Amniotic epithelial cell (primary cell): ENCODE measurements around the gene POLR2H.
A peak's percentile ranks its signal among the peaks of the same experiment; 100 is the strongest.
"Not testable (repeated sequence)": the region's sequence is repeated elsewhere in the genome, so short reads cannot be mapped to it uniquely, and the experiment has no call there.

ENCODE experiments used
- DNase-seq: peaks from one replicate; pipeline ENCODE4 v3.0.0-alpha.2; 2010; ENCODE audit warnings: low read depth

POLR2H gene

DNA sequence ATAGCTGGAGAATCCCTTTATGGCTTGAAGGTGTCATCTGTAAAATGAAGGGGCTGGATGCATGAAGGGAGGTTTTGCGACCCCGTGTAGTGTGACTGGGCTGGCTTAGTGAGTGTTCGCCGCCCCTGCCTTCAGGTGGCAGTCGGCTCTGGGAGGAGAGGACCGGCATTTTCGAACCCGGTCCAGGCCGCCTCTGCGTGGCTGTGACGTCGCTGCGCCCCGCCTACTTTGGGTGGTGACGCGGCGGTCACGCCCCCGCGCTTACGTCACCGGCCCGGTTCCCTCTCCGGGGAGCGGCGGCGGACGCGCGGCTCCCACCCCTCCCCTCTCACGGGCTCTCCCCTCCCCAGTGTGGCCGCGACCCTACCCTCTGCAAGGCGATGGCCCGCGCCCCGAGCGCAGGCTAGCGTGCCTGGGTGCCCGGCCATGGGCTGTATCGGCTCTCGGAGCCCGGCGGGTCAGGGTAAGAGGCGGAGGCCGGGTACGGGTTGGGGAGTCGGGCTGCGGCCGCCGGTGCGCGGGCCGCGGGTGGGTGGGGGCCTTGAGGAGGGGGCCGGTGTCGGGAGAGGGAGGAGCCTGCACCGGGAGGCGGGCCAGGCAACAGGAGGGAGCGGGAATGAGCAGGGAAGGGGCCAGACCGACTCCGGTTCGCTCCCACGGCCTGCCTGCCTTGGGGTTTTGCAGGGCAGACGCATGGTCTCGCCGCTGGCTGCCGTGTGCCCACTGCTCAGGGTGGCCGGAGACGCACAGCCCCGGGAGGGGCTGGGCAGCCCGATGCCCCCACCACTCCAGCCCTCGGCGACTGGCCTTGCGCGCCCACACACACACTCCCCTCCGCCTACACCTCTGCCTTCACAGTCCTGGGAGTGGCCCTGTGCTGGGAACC, 25.6 kb upstream of the POLR2H start:
- DNase-seq: peak; percentile 60

DNA sequence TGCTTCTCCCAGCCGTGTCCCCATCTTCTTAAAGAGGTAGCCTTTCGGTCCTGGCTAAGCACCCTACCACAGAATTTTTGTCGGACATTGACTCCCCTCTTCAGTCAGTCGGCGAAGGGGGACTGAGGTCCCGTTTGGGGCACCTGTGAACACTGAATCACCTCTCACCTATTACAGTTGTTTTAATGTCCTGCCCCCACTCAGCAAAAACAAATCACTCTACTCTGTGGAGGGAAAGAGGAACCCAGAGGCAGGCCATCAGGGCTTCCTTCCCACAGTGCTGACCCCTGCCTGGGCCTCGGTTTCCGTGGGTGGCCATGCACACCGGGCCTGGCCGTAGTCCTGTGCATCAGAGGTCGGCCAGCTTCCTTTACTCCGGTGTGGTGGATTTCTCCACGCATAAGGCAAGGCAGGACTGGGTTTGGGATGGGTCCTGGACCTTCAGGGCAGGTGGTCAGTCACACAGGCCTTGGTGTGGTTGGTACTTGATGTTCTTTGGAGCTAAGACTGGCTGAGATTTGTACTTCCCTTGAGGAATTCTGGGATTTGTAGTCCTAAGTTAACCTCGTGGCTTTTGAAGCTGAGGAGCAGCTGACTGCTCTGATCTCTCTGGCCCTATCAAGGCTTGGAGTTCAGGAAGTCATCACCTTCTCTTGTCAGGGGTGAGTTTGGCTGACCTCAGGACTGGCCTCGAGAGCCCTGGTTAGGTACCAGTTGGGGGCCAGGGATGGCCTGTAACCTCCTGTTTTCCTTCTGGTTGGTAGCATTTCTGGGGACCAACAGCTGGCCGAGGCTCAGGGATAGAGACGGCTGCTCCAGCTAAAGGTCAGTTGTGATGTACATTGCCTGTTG, 24.7 kb upstream of the POLR2H start:
- peak; percentile 81 for DNase-seq

DNA sequence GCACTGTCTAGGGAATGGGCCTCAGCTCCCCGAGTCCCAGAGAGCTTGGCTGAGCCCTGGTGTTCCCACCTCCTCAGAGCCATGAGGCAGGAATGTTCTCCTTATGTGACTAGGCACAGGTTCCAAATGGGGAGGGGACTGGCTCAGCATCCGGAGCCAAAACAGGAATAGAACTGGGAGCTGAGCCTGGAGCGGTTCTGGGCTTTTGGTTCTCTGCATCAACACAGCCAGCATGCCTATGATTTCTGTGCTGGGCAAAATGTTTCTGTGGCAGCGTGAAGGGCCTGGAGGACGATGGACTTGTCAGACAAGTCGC, 24.2 kb upstream of the POLR2H start, which contains the start of gene FAM131A:
Gene FAM131A (plus strand): TSS at position 202 of the 316 bp plus-strand sequence. CDS start 31 bp downstream, at position 233.
- DNase-seq: no peak

DNA sequence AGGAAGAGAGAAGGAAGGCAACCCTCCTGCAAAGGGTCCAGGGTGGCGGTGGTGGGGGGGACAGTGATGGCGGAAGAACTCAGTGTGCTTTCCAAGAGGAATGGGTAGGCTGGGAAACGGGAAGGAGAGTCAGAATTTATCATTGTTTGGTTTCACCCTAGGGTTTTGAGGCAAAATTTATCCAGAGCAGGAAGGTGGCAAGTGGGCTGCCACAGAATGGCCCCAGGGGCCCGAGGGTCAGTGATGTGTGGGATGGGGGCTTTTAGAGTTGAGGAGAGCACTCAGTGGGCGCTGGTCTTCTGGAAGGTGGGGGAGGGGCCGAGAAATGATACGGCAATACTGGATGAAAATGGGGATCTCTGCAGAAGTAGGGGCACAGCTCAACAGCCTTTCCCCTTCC, 23.5 kb upstream of the POLR2H start:
- no peak for DNase-seq

DNA sequence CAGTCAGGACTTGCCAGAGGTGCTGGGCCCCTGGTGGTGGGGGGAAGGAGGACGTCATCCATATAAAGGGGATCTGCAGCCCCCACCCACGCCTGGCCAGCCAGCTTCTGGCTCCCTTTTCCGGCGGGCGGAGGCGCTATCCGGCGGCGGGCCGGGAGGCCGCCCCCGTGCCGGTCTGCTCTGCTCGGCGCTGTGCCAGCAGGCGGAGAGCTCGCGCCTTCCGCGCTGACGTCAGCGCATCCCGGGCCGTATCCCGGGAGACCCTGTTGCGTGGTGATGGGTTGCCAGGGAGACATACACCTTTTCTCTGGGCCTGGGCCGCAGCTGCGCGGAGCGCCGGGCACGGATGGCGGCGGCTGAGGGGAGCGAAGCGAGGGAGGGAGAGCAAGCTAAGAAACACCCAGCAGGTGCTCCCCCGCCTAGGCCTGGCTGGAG, 23.0 kb upstream of the POLR2H start:
- DNase-seq: peak; percentile 86

DNA sequence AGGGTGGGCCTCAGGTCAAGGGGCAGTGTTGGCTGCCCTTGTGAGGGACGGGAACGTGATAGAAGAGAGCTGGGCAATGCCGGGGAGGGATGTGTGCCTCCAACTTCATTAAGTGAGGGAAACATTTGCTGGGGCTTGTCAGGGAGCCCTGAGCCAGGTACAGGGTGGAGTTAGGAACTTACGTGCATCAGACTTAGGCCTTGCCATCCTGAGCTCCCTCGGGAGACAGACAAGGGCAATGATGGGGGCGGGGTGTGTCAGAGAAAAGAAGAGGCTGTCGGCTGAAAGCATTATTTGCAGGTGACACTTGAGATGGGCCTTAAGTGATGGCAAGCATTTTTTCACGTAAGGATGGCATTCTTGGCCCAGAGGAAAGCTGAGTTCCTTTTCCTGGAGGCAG, 22.5 kb upstream of the POLR2H start:
- no peak for DNase-seq

DNA sequence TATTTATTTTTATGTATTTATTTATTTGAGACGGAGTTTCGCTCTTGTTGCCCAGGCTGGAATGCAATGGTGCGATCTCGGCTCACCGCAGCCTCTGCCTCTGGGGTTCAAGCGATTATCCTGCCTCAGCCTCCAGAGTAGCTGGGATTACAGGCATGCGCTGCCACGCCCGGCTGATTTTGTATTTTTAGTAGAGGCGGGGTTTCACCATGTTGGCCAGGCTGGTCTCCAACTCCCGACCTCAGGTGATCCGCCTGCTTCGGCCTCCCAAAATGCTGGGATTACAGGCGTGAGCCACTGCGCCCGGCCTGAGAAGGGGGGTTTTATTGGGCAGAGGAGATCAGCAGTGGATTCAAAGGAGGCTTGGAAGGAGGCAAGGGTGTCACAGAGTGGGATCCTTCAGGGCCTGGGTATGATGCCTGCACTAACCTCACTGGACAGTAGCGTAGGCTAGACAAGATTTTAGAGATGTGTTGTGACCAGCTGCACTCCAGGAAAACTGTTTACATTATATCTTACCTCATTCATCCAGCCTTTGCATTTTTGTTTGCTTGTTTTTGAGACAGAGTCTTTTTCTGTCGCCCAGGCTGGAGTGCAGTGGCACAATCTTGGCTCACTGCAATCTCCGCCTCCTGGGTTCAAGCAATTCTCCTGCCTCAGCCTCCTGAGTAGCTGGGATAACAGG, 21.9 kb upstream of the POLR2H start:
- not testable (repeated sequence) for DNase-seq

DNA sequence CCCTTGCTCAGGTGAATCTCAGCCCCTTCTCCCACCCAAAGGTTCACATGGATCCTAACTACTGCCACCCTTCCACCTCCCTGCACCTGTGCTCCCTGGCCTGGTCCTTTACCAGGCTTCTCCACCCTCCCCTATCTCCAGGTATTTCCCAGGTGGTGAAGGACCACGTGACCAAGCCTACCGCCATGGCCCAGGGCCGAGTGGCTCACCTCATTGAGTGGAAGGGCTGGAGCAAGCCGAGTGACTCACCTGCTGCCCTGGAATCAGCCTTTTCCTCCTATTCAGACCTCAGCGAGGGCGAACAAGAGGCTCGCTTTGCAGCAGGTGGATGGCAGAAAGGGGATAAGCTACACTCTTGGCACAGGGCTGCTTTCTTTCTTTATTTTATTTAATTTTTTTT, 19.6 kb upstream of the POLR2H start:
- DNase-seq: no peak

DNA sequence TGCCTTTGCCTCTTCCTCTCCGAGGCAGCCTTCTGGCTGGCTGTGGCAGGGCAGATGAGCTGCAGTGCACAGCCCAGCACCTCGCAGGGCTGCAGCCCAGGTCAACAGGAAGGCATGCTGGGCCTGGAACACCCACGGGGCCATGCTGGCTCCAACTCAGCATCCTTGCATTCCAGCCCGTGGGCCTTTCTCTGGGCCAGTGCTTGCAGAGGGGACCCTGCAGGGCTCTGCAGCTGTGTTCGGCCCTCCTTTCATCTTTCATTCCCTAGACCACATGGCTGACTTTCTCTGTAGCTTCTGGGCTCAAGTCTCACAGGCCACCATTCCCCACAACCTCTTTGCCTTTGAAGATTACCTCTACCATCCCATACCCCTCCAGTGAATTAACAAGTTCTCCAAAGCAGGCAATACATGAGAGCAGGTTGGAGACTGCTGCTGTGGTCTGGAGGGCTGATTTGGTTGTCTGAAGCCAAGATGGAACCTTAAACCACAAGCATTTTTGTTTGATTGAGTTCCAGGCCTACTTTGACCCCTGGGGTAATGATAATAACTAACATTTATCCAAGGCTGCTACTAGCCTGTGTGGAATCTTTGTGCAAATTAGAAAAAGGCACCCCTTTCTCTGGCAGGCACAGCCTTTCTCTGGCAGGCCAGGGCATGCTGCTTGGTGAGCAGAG, 18.2 kb upstream of the POLR2H start:
- no peak for DNase-seq

DNA sequence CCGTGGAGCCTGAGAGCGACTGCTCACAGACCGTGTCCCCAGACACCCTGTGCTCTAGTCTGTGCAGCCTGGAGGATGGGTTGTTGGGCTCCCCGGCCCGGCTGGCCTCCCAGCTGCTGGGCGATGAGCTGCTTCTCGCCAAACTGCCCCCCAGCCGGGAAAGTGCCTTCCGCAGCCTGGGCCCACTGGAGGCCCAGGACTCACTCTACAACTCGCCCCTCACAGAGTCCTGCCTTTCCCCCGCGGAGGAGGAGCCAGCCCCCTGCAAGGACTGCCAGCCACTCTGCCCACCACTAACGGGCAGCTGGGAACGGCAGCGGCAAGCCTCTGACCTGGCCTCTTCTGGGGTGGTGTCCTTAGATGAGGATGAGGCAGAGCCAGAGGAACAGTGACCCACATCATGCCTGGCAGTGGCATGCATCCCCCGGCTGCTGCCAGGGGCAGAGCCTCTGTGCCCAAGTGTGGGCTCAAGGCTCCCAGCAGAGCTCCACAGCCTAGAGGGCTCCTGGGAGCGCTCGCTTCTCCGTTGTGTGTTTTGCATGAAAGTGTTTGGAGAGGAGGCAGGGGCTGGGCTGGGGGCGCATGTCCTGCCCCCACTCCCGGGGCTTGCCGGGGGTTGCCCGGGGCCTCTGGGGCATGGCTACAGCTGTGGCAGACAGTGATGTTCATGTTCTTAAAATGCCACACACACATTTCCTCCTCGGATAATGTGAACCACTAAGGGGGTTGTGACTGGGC, 16.8 kb upstream of the POLR2H start:
- DNase-seq: no peak

DNA sequence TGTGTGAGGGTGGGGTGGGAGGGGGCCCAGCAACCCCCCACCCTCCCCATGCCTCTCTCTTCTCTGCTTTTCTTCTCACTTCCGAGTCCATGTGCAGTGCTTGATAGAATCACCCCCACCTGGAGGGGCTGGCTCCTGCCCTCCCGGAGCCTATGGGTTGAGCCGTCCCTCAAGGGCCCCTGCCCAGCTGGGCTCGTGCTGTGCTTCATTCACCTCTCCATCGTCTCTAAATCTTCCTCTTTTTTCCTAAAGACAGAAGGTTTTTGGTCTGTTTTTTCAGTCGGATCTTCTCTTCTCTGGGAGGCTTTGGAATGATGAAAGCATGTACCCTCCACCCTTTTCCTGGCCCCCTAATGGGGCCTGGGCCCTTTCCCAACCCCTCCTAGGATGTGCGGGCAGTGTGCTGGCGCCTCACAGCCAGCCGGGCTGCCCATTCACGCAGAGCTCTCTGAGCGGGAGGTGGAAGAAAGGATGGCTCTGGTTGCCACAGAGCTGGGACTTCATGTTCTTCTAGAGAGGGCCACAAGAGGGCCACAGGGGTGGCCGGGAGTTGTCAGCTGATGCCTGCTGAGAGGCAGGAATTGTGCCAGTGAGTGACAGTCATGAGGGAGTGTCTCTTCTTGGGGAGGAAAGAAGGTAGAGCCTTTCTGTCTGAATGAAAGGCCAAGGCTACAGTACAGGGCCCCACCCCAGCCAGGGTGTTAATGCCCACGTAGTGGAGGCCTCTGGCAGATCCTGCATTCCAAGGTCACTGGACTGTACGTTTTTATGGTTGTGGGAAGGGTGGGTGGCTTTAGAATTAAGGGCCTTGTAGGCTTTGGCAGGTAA, 16.0 kb upstream of the POLR2H start:
- peak; percentile 49 for DNase-seq

DNA sequence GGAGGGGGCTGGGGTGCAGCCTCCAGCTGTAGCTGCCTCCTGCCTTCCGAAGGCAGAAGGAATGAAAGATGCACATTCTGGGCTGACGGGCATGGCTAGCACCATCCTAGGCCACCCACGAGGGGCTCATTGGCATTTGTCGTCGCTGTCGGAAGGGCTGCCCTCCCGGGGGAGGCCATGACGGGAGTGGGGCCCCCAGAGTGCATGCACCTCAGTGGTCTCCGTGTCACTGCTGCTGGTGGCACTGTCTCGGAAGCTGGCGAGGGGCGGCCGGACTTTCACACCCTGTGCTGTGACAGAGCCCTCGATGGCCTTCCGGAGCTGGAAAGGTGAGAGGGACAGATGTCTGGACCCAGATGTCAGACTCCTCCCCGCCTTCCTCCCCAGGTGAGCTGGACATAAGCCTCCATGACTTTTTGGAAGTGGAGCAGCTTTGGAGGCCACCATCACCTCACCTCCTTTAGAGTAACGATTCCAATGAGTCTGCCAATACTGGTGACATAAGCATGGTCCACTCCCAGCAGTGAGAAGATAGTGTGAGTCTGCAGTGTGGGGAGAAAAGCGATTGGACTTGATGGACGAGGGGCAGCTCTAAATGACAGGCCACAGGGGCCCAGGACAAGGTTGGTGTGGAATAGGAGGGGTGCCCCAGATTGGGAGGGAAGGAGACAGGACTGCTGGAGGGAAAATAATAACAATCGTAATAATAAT, 14.9 kb upstream of the POLR2H start:
- no peak for DNase-seq

DNA sequence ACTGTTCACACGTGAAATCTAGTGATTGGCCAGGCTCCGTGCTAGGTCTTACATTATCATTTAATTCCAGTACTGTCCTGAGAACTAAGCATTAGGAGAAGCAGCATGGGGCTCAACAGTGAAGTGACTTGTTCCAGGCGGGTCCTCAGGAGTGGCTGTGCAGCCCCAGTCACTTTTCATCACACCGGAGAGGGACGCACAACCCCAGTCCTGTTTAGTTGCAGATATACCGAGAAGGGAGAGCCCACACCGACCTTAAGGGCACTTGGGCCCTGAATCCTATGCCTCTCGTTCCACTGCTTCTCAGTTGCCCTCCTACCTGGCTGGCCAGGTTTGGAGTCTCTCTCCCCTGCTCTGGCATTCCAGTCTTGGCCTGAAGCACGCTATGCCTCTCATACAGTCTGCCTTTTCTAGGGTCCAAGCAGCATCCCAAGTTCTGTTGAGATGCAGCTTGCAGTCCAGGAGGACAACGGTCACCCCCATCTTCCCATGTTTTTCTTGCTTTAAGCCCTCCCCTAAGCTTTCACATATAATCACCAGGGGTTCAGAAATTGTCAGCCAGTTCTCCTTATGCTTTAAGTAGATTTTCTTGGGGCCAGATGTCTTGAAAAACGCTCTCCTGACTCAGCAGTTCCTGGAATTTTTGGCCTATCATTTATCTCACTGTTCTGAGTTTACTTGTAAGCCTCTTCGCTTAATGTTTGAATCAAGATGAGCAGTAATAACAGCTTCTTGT, 14.0 kb upstream of the POLR2H start:
- peak; percentile 63 for DNase-seq

DNA sequence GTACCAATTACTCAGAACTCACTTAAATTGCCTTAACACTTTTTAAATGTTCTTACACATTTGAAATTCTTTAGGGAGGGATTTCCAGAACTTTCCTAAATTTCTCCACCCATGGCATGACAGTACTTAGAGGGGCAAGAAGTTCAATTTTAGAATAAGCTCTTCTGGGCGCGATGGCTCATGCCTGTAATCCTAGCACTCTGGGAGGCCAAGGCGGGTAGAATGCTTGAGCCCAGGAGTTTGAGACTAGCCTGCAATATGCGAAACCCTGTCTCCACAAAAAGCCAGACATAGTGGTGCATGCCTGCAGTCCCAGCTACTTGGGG, 13.5 kb upstream of the POLR2H start:
- no peak for DNase-seq

DNA sequence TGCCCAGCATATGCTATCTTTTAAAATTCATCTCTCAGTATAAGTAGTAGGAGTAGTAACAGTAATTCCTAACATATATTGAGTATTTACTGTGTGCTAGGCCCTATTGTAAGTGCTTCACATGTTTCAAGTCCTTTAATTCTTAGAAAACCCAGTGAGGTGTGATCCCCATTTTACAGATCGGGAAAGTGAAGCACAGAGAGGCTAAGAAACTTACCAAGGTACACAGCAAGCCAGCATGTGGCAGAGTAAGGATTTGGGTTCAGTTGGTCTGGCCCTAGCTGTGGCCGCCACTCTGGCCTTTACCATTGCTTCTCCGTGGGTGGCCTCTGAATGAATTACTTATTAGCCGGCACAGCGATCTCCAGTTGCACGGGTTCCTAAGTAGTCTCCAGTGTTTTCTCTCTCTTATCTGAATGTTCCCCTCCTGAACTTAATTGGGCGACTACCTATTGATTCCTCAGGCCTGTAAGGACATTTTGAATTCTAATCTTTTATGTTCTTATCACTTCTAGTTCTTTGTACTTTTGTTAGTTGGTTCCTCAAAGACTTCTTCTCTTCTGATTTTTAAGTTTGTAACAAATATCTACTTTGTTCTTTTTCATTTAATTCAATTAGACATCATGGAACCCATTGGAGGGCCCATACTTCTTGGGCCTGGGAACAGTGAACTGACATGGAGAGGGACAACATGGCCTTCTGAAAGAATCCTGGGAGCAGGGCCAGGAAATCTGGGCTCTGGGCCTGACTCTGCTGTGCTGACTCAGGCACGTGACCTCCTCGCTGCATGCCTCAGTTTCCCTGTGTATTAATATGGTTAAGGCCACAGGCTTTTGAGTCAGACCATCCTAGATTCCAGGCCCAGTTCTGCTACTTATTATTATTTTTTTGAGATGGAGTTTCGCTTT, 11.7 kb upstream of the POLR2H start:
- DNase-seq: no peak

DNA sequence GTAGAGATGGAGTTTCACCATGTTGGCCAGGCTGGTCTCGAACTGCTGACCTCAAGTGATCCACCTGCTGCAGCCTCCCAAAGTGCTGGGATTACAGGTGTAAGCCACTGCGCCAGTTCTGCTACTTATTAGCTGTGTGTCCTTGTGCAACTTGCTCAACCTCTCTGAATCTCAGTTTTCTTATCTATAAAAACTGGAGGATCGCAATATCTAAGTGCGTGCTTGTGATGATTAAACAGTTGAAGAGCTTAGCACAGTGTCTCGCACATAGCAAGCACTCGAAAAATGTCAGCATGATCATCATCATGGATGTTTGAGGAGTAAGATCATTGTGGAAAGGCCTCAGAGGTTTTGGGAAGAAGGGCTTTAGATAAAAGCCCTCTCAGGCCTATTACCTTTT, 10.9 kb upstream of the POLR2H start:
- peak; percentile 81 for DNase-seq

DNA sequence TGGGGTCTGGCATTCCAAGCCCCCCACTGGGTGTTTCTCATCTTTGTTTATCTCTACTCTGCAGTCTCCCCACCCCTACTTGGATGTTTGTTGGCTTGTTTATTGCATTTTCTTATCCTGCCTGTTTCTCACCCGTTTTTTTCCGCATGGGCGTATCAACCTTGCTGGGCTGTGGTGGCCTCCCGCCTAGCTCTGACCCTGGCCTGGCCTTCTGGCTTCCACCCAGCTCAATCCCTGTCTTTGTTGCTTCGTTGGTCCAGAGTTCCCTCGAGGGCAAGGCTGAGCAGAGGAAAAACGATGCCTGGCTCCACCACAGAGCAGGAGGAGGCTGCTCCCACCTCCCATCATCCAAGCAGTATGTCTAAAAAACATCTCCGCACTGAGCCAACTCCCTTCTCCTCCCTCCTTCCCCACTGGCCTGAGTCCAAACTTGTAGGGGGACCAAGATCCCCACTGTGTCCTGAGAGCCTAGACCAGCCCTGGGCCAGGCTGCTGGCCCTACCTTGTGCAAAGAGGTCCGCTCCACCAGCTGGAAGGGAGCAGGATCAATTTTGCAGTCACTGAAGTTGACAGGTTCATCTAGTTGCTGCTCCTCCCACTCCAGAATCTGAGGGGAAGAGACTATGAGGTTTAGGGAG, 9.9 kb upstream of the POLR2H start:
- DNase-seq: no peak
